Activated T-helper 17 cell treated with anti-CD3 and anti-CD28 coated beads, Interleukin-2, amount 50 U/mL, for 72 hours (primary cell): ENCODE data around the gene NDUFA1. TPM values are rescaled to one million over a fixed set of nuclear protein-coding genes. Genes with fewer than 3 reads are reported as not detected.

ENCODE experiments used
- total RNA-seq, 2 donors: library from RNA; stranded (reverse); gene quantifications; one replicate each; pipeline ENCODE4 v1.2.3, GENCODE V29; 2022

Gene NDUFA1
- total RNA-seq, 2 donors from 2014 or later: 70.5 to 96.5 TPM

Other genes with a start within 250 kb of the NDUFA1 start
- 100 to 1,000 TPM; 171 to 204 TPM for gene SEPTIN6, start 178.7 kb upstream of the NDUFA1 start, total RNA-seq
- under 1 TPM in 1 of 2 donors, not detected in 1; 0.26 TPM for gene SOWAHD, start 113.2 kb upstream of the NDUFA1 start, total RNA-seq
- 1,000 to 10,000 TPM; 2,393 to 3,257 TPM for gene RPL39, start 80.2 kb upstream of the NDUFA1 start, total RNA-seq
- gene UPF3B, start 18.9 kb upstream of the NDUFA1 start, total RNA-seq: 10 to 100 TPM; 19.3 to 19.4 TPM
- 10 to 100 TPM; 22.3 to 25.2 TPM for gene RNF113A, start 99 bp upstream of the NDUFA1 start, total RNA-seq
- gene AKAP14, start 24.1 kb downstream of the NDUFA1 start, total RNA-seq: not detected
- gene NKAP, start 71.9 kb downstream of the NDUFA1 start, total RNA-seq: 10 to 100 TPM; 10.1 to 10.8 TPM
- not detected for gene RHOXF2B, start 205.9 kb downstream of the NDUFA1 start, total RNA-seq
- under 1 TPM in 1 of 2 donors, not detected in 1; 0.37 TPM for gene RHOXF1, start 244.1 kb downstream of the NDUFA1 start, total RNA-seq